CD1c-positive myeloid dendritic cell (primary cell): ENCODE results near the gene CPZ.

Experiments
- DNase-seq: peaks from one replicate; pipeline ENCODE4 v3.0.0-alpha.2; 2016; ENCODE audit errors: extremely low spot score

The CPZ gene

GRCh38 chr4:8594097-8595038, 1.8 kb downstream of the CPZ start:
- peak; percentile 21 for DNase-seq

- no peak for DNase-seq
Observed at GRCh38 chr4:8595237-8596087, 2.9 kb downstream of the CPZ start.

GRCh38 chr4:8596891-8597290, 4.3 kb downstream of the CPZ start:
- no peak for DNase-seq

- no peak for DNase-seq
Observed at GRCh38 chr4:8597319-8597718, 4.8 kb downstream of the CPZ start.

GRCh38 chr4:8597791-8598190, 5.2 kb downstream of the CPZ start:
- no peak for DNase-seq

GRCh38 chr4:8598391-8599090, 6.0 kb downstream of the CPZ start:
- no peak for DNase-seq

- DNase-seq: no peak
Observed at GRCh38 chr4:8599091-8599460, 6.5 kb downstream of the CPZ start.

GRCh38 chr4:8599657-8600056, 7.1 kb downstream of the CPZ start:
- no peak for DNase-seq

- DNase-seq: no peak
Observed at GRCh38 chr4:8600266-8600665, 7.7 kb downstream of the CPZ start.

GRCh38 chr4:8600686-8601085, 8.1 kb downstream of the CPZ start:
- DNase-seq: no peak

- DNase-seq: no peak
Observed at GRCh38 chr4:8601086-8601485, 8.5 kb downstream of the CPZ start.

GRCh38 chr4:8601556-8601955, 9.0 kb downstream of the CPZ start:
- DNase-seq: no peak

- no peak for DNase-seq
Observed at GRCh38 chr4:8602686-8603430, 10.3 kb downstream of the CPZ start.

- no peak for DNase-seq
Observed at GRCh38 chr4:8603931-8604330, 11.4 kb downstream of the CPZ start.

GRCh38 chr4:8605289-8605688, 12.7 kb downstream of the CPZ start:
- DNase-seq: no peak

GRCh38 chr4:8606476-8606875, 13.9 kb downstream of the CPZ start:
- DNase-seq: no peak

- no peak for DNase-seq
Observed at GRCh38 chr4:8606966-8607365, 14.4 kb downstream of the CPZ start.

GRCh38 chr4:8607603-8608481, 15.3 kb downstream of the CPZ start:
- peak; percentile 7 for DNase-seq

- DNase-seq: no peak
Observed at GRCh38 chr4:8608714-8609391, 16.3 kb downstream of the CPZ start.

- DNase-seq: no peak
Observed at GRCh38 chr4:8609406-8609805, 16.8 kb downstream of the CPZ start.
